SK-N-SH (cell line): ENCODE measurements around the gene PDE4D. TPM values are rescaled to one million over a fixed set of nuclear protein-coding genes. Genes with fewer than 3 reads are reported as not detected.

Source experiments
- CTCF ChIA-PET: fragments of 300-600, 350-600 bp; formaldehyde crosslinking; extraction: SDS; loops from one replicate; lab custom pipeline; 2021; lab: Yijun Ruan, JAX
- POLR2A ChIA-PET: fragments of 350-600 bp; sonication (Branson Sonifier 250); formaldehyde crosslinking; extraction: SDS; loops from one replicate; lab custom pipeline; 2020; ENCODE audit warnings: antibody characterized with exemption, inconsistent platforms; lab: Yijun Ruan, JAX
- DNase-seq: peaks from one replicate; pipeline ENCODE4 v3.0.0; 2012
- H2AFZ ChIP-seq: fragments of 200-600 bp; sonication (generic); 2 replicates; pipeline ENCODE4 v1.8.1; 2016; ENCODE audit warnings: antibody characterized with exemption, mild to moderate bottlenecking, low read depth
- H3F3A ChIP-seq: fragments of 200-600 bp; sonication (generic); replicated peaks from 2 replicates; pipeline ENCODE3; 2016; ENCODE audit warnings: antibody characterized with exemption, mild to moderate bottlenecking; ENCODE audit not compliant: insufficient read depth
- H3K27ac ChIP-seq, 2 experiments: fragments of 200-500 bp in 1 of 2; fragments of 200-600 bp in 1 of 2; sonication (Bioruptor generic) in 1 of 2; sonication (generic), shearing (Covaris generic) in 1 of 2; 2 replicates each; pipeline versions ENCODE4 v1.5.1 to v1.6.1; 2014 to 2016; ENCODE audit warnings: low read depth in 2 of 2, inconsistent platforms in 1 of 2, low read length in 1 of 2, mild to moderate bottlenecking in 1 of 2, mixed read lengths in 1 of 2
- H3K27me3 ChIP-seq: fragments of 200-600 bp; sonication (generic), shearing (Covaris generic); 2 replicates; pipeline ENCODE4 v1.6.1; 2016; ENCODE audit warnings: mixed run types; ENCODE audit not compliant: insufficient read depth
- H3K36me3 ChIP-seq, 2 experiments: fragments of 200-500 bp in 1 of 2; fragments of 200-600 bp in 1 of 2; sonication (Bioruptor generic) in 1 of 2; sonication (generic) in 1 of 2; replicated peaks in 1 of 2; 2 replicates each; pipeline versions ENCODE3 to v1.5.1; 2014 to 2016; ENCODE audit warnings: low read length in 1 of 2, mild to moderate bottlenecking in 1 of 2; ENCODE audit not compliant: insufficient read depth in 2 of 2, control insufficient read depth in 1 of 2
- H3K4me1 ChIP-seq, 2 experiments: fragments of 200-500 bp in 1 of 2; fragments of 200-600 bp in 1 of 2; sonication (Bioruptor generic) in 1 of 2; sonication (generic), shearing (Covaris generic) in 1 of 2; 2 replicates each; pipeline versions ENCODE4 v1.5.1 to v1.6.1; 2014 to 2016; ENCODE audit warnings: low read depth in 1 of 2, low read length in 1 of 2, mixed run types in 1 of 2; ENCODE audit not compliant: insufficient read depth in 2 of 2, control insufficient read depth in 1 of 2
- H3K4me2 ChIP-seq: fragments of 200-600 bp; sonication (generic), shearing (Covaris generic); 2 replicates; pipeline ENCODE4 v1.6.1; 2017; ENCODE audit warnings: mixed run types
- H3K4me3 ChIP-seq, 2 experiments: fragments of 200-500 bp in 1 of 2; fragments of 200-600 bp in 1 of 2; sonication (Bioruptor generic) in 1 of 2; sonication (generic), shearing (Covaris generic) in 1 of 2; 2 replicates each; pipeline versions ENCODE4 v1.5.1 to v1.8.1; 2014 to 2016; ENCODE audit warnings: low read depth in 2 of 2, inconsistent platforms in 1 of 2, low read length in 1 of 2, mild to moderate bottlenecking in 1 of 2, mixed read lengths in 1 of 2, moderate library complexity in 1 of 2
- H3K79me2 ChIP-seq: fragments of 200-600 bp; sonication (generic); 2 replicates; pipeline ENCODE4 v1.8.1; 2017; ENCODE audit warnings: mild to moderate bottlenecking; ENCODE audit not compliant: insufficient read depth
- H3K9ac ChIP-seq: fragments of 200-600 bp; sonication (generic); 2 replicates; pipeline ENCODE4 v1.6.1; 2017; ENCODE audit warnings: mixed run types
- H3K9me2 ChIP-seq: fragments of 200-600 bp; sonication (generic); 2 replicates; pipeline ENCODE4 v1.6.1; 2017; ENCODE audit warnings: mixed run types
- H3K9me3 ChIP-seq: fragments of 200-600 bp; sonication (generic); 2 replicates; pipeline ENCODE4 v1.6.1; 2017; ENCODE audit warnings: mixed run types, mild to moderate bottlenecking, moderate library complexity
- H4K20me1 ChIP-seq: fragments of 200-600 bp; sonication (generic); 2 replicates; pipeline ENCODE4 v1.6.1; 2017; ENCODE audit warnings: mild to moderate bottlenecking, mixed run types; ENCODE audit not compliant: insufficient read depth
- ELF1 ChIP-seq: IDR thresholded peaks from 2 replicates; pipeline ENCODE4 v1.4.0; 2012
- EP300 ChIP-seq, 2 experiments: IDR thresholded peaks; 2 replicates each; pipeline versions ENCODE4 v1.4.0 to v1.6.1; 2012; ENCODE audit warnings: borderline replicate concordance in 1 of 2, low read depth in 1 of 2, low read length in 1 of 2
- EZH2phosphoT487 ChIP-seq: fragments of 200-600 bp; sonication (generic); IDR thresholded peaks from 2 replicates; pipeline ENCODE4 v1.6.1; 2017; ENCODE audit warnings: low read depth, mixed run types, mild to moderate bottlenecking, antibody characterized with exemption, moderate library complexity, borderline replicate concordance
- FOXM1 ChIP-seq: IDR thresholded peaks from 2 replicates; pipeline ENCODE4 v1.4.0; 2012; ENCODE audit warnings: low read depth, mild to moderate bottlenecking
- RAD21 ChIP-seq: IDR thresholded peaks from 2 replicates; pipeline ENCODE4 v1.6.1; 2012; ENCODE audit warnings: mild to moderate bottlenecking, low read length
- TAF1 ChIP-seq: IDR thresholded peaks from 2 replicates; pipeline ENCODE4 v1.6.1; 2012; ENCODE audit warnings: low read depth, mild to moderate bottlenecking, low read length, moderate library complexity, borderline replicate concordance
- WGBS: methylation state at CpG from one replicate; pipeline ENCODE4 v1.1.6; 2017; ENCODE audit warnings: low lambda C conversion rate; 5-methylcytosine and 5-hydroxymethylcytosine counted together
- polyA plus RNA-seq, 3 experiments: library from polyadenylated mRNA; depleted of rRNA; stranded (reverse); fragments of >200 nt; gene quantifications; 2 replicates each; pipeline ENCODE4 v1.2.3, GENCODE V29; 2012
- TF ChIP-seq, protein P1 (sequence below): IDR thresholded peaks from 2 replicates; pipeline ENCODE4 v1.4.0; 2012; ENCODE audit warnings: low read depth, borderline replicate concordance
- TF ChIP-seq, protein P2 (sequence below): fragments of 200-600 bp; sonication (generic); IDR thresholded peaks from 2 replicates; pipeline ENCODE4 v1.6.1; 2017; ENCODE audit warnings: antibody characterized with exemption, mild to moderate bottlenecking, moderate library complexity

Gene PDE4D
- polyA plus RNA-seq, 1 of the 3 experiments (the other 2 are of a cell fraction), result 2.4 TPM

DNA sequence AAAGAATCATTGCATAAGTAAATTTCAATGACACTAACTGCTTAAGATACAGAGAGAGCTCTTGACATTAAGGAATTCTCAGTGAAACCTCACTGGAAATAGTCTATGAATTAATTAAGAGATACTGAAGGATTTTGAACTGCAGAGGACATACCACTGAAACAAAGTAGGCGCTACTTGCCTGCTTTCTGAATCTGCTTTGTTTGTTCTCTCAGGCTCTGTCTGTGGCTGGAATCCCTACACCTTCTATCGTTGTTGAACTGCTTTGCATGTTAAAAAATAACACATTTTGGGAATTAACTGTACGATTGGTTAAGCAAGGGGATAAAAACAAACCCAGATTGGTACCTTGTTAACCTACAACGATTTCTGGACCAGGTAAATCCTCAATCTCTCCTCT is 435.2 kb downstream of the PDE4D start:
- Histone ChIP-seq H3K9me3 (no peaks in the 10 kb centered on the region), H3K27me3 (no peaks in the 10 kb centered on the region), H2AFZ (no peak overlapping the region), H3K36me3 (no peaks in the 10 kb centered on the region), H3K4me2 (no peak overlapping the region), H3K79me2 (no peaks in the 10 kb centered on the region), H3K9me2 (no peaks in the 10 kb centered on the region), H3K4me3 (no peak overlapping the region), H3K9ac (no peak overlapping the region), H4K20me1 (no peaks in the 10 kb centered on the region), H3K27ac (no peak overlapping the region), H3K4me1 (peaks cover 0 to 6% of the 10 kb centered on the region in 2 experiments; a peak in 1 of 4 replicates), H3F3A (no peaks in the 10 kb centered on the region)
- WGBS, result 73% methylated on average over 4 of the region's 4 CpGs
- CTCF ChIA-PET, result interaction anchor here (0.7 to 1.2 kb wide), 2 partner anchors 35 to 68 kb away, joined by 3 read pairs; no protein-coding TSS in a partner anchor
- DNase-seq, result no peak
- POLR2A ChIA-PET, result no interaction called here
- TF ChIP-seq EZH2phosphoT487 (no peak), ELF1 (no peak), TAF1 (no peak)
- TF ChIP-seq, protein P1, sequence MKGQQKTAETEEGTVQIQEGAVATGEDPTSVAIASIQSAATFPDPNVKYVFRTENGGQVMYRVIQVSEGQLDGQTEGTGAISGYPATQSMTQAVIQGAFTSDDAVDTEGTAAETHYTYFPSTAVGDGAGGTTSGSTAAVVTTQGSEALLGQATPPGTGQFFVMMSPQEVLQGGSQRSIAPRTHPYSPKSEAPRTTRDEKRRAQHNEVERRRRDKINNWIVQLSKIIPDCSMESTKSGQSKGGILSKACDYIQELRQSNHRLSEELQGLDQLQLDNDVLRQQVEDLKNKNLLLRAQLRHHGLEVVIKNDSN, result no peak
- TF ChIP-seq, protein P2, sequence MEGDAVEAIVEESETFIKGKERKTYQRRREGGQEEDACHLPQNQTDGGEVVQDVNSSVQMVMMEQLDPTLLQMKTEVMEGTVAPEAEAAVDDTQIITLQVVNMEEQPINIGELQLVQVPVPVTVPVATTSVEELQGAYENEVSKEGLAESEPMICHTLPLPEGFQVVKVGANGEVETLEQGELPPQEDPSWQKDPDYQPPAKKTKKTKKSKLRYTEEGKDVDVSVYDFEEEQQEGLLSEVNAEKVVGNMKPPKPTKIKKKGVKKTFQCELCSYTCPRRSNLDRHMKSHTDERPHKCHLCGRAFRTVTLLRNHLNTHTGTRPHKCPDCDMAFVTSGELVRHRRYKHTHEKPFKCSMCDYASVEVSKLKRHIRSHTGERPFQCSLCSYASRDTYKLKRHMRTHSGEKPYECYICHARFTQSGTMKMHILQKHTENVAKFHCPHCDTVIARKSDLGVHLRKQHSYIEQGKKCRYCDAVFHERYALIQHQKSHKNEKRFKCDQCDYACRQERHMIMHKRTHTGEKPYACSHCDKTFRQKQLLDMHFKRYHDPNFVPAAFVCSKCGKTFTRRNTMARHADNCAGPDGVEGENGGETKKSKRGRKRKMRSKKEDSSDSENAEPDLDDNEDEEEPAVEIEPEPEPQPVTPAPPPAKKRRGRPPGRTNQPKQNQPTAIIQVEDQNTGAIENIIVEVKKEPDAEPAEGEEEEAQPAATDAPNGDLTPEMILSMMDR, result no peak
- TF ChIP-seq, all 33 proteins: peak for 0

DNA sequence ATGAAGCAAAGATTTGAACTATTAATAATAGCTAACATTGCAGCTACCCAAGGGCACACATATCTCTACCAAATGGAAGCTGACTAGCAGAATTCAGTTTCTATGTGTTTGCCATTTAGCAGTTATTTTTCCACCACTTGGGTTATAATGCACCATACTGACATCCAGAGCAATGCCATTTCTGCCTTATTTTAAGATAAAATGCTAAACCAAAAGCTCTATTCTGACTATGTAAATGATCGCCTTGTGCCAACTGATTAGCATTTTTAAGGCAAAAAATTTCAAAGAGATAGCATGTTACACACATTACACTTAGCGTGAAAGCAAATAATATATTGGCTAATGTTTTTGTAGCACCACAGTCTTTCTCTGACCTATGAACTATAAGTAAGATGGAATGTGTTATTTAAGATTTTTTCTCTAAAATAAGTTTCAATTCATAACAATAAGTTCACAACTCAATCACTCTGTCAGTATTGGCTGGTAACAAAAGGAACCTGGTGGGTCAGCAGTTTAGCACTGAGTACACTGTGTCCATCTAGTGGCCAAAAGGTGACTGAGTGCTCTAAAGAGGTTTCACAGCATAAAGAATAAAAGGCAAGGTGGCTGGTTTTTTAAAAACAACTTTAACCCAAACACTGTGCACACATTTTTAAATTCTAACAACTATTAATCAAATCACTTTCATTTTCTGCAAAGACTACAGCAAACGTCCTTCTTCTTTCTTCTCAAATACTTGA is 443.5 kb downstream of the PDE4D start:
- no peaks in the 10 kb centered on the region for H3K4me1 ChIP-seq
- ChIA-PET POLR2A (no interaction called here), CTCF (interaction anchor here (0.8 kb wide), 1 partner anchor 13 kb away, joined by 3 read pairs; no protein-coding TSS in a partner anchor)
- H2AFZ ChIP-seq, result no peak overlapping the region
- H3K4me2 ChIP-seq, result no peak overlapping the region
- no peaks in the 10 kb centered on the region for H3K9me3 ChIP-seq
- WGBS, result 88% methylated on average over 3 of the region's 3 CpGs
- H3K27ac ChIP-seq, result no peak overlapping the region
- H3K36me3 ChIP-seq, result no peaks in the 10 kb centered on the region
- H3K4me3 ChIP-seq, result no peak overlapping the region
- H3K9ac ChIP-seq, result no peak overlapping the region
- H3K79me2 ChIP-seq, result no peaks in the 10 kb centered on the region
- no peaks in the 10 kb centered on the region for H3K27me3 ChIP-seq
- H3K9me2 ChIP-seq, result no peaks in the 10 kb centered on the region
- TF ChIP-seq EP300 (IDR thresholded peaks at IDR 0.05; ENCODE audit: borderline replicate concordance in 1 of 2, low read depth in 1 of 2, low read length in 1 of 2) (no peak), RAD21 (no peak), FOXM1 (no peak)
- TF ChIP-seq, protein P2, result 0 out of 2 replicates have a peak, but pooled peaks have one; percentile 21
- peaks cover 2% of the 10 kb centered on the region for H3F3A ChIP-seq
- H4K20me1 ChIP-seq, result no peaks in the 10 kb centered on the region
- no peak for DNase-seq
